Measurements from ENCODE around the gene RRAS2. TPM values are rescaled to one million over a fixed set of nuclear protein-coding genes. Genes with fewer than 3 reads are reported as not detected.

RRAS2 gene
- total and polyA plus RNA-seq, 8 donors = 44.2 to 67.4 (median 58.4) TPM

DNA sequence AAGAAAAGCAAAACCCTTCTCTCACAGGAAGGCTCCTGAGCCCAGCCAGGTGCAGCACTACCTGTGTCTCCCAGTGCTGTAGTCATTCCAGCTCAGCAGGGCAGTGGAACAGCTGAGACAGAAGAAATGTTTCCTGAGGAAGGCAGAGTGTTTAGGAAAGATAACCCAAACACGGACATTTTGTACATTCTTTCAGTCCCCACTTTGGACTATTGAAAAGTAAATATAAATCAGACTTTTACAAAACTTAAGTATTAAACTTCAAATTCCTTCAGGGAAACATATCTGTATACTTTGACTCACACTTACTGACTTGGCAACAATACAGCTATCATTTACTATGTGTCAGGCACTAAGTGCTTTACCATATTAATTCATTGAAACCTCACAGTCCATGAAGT, 40.4 kb downstream of the RRAS2 start:
- Histone ChIP-seq H3K4me1 (peaks cover 3 to 7% of the 10 kb centered on the region in 2 donors), H3K27me3 (no peaks in the 10 kb centered on the region), H3K4me3 (no peak overlapping the region), H3K36me3 (no peaks in the 10 kb centered on the region), H3K27ac (peak overlapping the region in 1 of 2 donors; percentile 17), H3K9me3 (no peaks in the 10 kb centered on the region)
- no peak for TF ChIP-seq CTCF (IDR thresholded peaks at IDR 0.05)
- ATAC-seq = peak; percentile 88
- DNase-seq = no peak
- intact Hi-C loops (cut with DNase I) = no loop called here

GRCh38 chr11:14317659-14318325, 41.2 kb downstream of the RRAS2 start:
- Histone ChIP-seq H3K27me3 (no peaks in the 10 kb centered on the region), H3K4me3 (no peak overlapping the region), H3K4me1 (peaks cover 3 to 7% of the 10 kb centered on the region in 2 donors), H3K9me3 (no peaks in the 10 kb centered on the region), H3K36me3 (no peaks in the 10 kb centered on the region), H3K27ac (peak overlapping the region in 1 of 2 donors; percentile 17)
- intact Hi-C loops (cut with DNase I) = no loop called here
- ATAC-seq = peak; percentile 74
- DNase-seq = no peak
- TF ChIP-seq CTCF (IDR thresholded peaks at IDR 0.05) = no peak

GRCh38 chr11:14315130-14315529, 43.9 kb downstream of the RRAS2 start:
- H3K27me3 ChIP-seq = no peaks in the 10 kb centered on the region
- no peak for TF ChIP-seq CTCF (IDR thresholded peaks at IDR 0.05)
- intact Hi-C loops (cut with DNase I) = no loop called here

GRCh38 chr11:14314127-14314526, 44.9 kb downstream of the RRAS2 start:
- Histone ChIP-seq H3K4me1 (peaks cover 9 to 18% of the 10 kb centered on the region in 2 donors), H3K27ac (no peak overlapping the region), H3K27me3 (no peaks in the 10 kb centered on the region), H3K9me3 (no peaks in the 10 kb centered on the region), H3K4me3 (no peak overlapping the region), H3K36me3 (no peaks in the 10 kb centered on the region)
- DNase-seq (no peak), ATAC-seq (no peak)
- TF ChIP-seq CTCF (IDR thresholded peaks at IDR 0.05) = no peak
- intact Hi-C loops (cut with DNase I) = no loop called here

More at GRCh38 chr11:14315130-14315529, 43.9 kb downstream of the RRAS2 start:
- Histone ChIP-seq H3K9me3 (no peaks in the 10 kb centered on the region), H3K36me3 (no peaks in the 10 kb centered on the region), H3K4me3 (no peak overlapping the region), H3K4me1 (peaks cover 8 to 9% of the 10 kb centered on the region in 2 donors), H3K27ac (no peak overlapping the region)
- no peak for ATAC-seq
- no peak for DNase-seq

DNA sequence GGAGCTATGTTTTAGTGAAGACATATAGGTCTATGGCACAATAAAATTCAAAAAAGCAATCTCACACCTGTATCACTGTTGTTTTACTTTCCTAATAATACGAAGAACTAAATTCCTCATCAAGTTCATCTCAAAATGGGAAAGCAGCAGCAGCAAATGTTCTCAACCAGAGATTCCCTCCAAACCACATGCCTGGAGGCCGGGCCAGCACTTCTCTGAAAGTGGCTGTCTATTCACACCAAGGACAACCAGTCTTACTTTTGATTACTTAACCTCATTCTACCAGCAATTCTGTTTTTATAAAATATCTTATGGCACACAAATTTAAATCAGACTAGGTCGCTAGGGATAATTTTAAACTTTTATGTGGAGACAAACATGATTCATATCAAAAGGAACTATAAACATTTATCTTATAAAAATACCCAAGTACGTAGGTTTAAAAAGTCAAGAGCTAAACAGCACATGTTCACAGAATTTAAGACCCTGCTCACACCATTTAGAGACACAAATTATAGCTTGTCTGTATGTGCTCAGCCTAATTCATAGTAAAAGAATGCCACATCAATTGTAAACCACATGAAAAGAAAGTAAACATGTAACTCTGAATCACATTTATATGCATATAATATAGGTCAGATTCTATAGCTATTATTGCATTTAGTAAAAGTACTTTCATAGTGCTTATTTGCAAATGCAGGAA, 46.1 kb downstream of the RRAS2 start:
- H3K27me3 ChIP-seq = no peaks in the 10 kb centered on the region
- H3K4me1 ChIP-seq = peaks cover 9 to 22% of the 10 kb centered on the region in 2 donors
- no peak for DNase-seq
- ATAC-seq = no peak
- TF ChIP-seq CTCF (IDR thresholded peaks at IDR 0.05) = no peak
- no peak overlapping the region for H3K27ac ChIP-seq
- intact Hi-C loops (cut with DNase I) = no loop called here
- no peaks in the 10 kb centered on the region for H3K9me3 ChIP-seq
- H3K4me3 ChIP-seq = no peak overlapping the region
- no peaks in the 10 kb centered on the region for H3K36me3 ChIP-seq

Data from left lung (tissue), 10 donors.